Adrenal gland (tissue), 12 donors: Measurements from ENCODE around the gene ALCAM. TPM values are rescaled to one million over a fixed set of nuclear protein-coding genes. Genes with fewer than 3 reads are reported as not detected.

Source experiments
- DNase-seq, 7 donors: peaks; one replicate each; pipeline ENCODE4 v3.0.0-alpha.2; 2019 to 2020
- H3K27ac ChIP-seq, 5 donors: fragments of 200-600 bp; sonication (generic) in 4 of 5; 1 replicate in 3 of 5; 2 replicates in 2 of 5; pipeline versions ENCODE4 v1.5.1 to v1.8.0; 2016 to 2020; ENCODE audit warnings: mild to moderate bottlenecking in 1 of 5
- H3K27me3 ChIP-seq: fragments of 200-600 bp; 2 replicates; pipeline ENCODE4 v1.8.0; 2021
- H3K36me3 ChIP-seq, 2 donors: fragments of 200-600 bp; replicated peaks in 1 of 2; 1 replicate in 1 of 2; 2 replicates in 1 of 2; pipeline versions ENCODE4 v1.5.1 to v1.8.0; 2018 to 2022
- H3K4me1 ChIP-seq, 2 donors: fragments of 200-600 bp; replicated peaks in 1 of 2; 1 replicate in 1 of 2; 2 replicates in 1 of 2; pipeline versions ENCODE4 v1.5.1 to v1.8.0; 2018 to 2021
- H3K4me3 ChIP-seq, 4 donors: fragments of 200-600 bp; sonication (generic) in 3 of 4; one replicate each; pipeline ENCODE4 v1.5.1; 2016 to 2018
- H3K9me3 ChIP-seq, 3 donors: fragments of 200-600 bp; sonication (generic) in 1 of 3; replicated peaks in 1 of 3; 1 replicate in 2 of 3; 2 replicates in 1 of 3; pipeline versions ENCODE4 v1.5.1 to v1.8.0; 2016 to 2021
- POLR2A ChIP-seq, 2 donors: fragments of 450-650 bp; IDR thresholded peaks; one replicate each; pipeline ENCODE4 v1.6.1; 2017; ENCODE audit warnings: antibody characterized with exemption in 2 of 2, mild to moderate bottlenecking in 2 of 2, moderate library complexity in 1 of 2
- WGBS, 4 donors: extraction: QIAGEN DNeasy Blood & Tissue Kit in 2 of 4; methylation state at CpG; one replicate each; pipeline versions ENCODE4 v1.1.5 to v1.1.7; 2013 to 2017; 5-methylcytosine and 5-hydroxymethylcytosine counted together
- intact Hi-C, 2 donors: fragments of 100-400 bp; cut with DNase I; formaldehyde crosslinking; loops; one replicate each; pipeline versions ENCODE4 v1.14.1 to v1.15.0; 2022 to 2023
- polyA plus RNA-seq, 3 donors: library from polyadenylated mRNA; stranded (reverse); fragments of 200-250 nt in 2 of 3; fragments of 350-450 nt in 1 of 3; fragmentation: Illumina TruSeq in 1 of 3; extraction: RNeasy Lipid Tissue Mini Kit (QIAGEN cat#74804) in 1 of 3; gene quantifications; one replicate each; pipeline ENCODE4 v1.2.3, GENCODE V29; 2013 to 2014
- total RNA-seq, 9 donors: library from RNA; depleted of rRNA in 4 of 9; stranded (reverse); fragments of >200 nt in 4 of 9; fragments of 120-200 nt in 1 of 9; fragmentation: NEBNext Ultra II Directional in 1 of 9; extraction: Animal tissue kit (Norgen Biotek cat#: 25700) in 1 of 9; gene quantifications; one replicate each; pipeline versions ENCODE4 v1.1.0 to v1.2.4, GENCODE V29; 2013 to 2023
- TF ChIP-seq, protein P1 (sequence below), 6 experiments: fragments of 450-650 bp in 4 of 6; fragments of 200-600 bp in 2 of 6; sonication (generic) in 1 of 6; IDR thresholded peaks; 1 replicate in 5 of 6; 2 replicates in 1 of 6; pipeline versions ENCODE4 v1.5.1 to v1.8.0; 2016 to 2021; ENCODE audit warnings: antibody characterized with exemption in 6 of 6, mild to moderate bottlenecking in 2 of 6, moderate library complexity in 1 of 6
- donor health status: healthy with polysubstance abuse.
- donor health status: Bipolar disorder and iron deficiency.
- donor health status: DM: yes; HTN: yes; CAD: no.
- donor health status: DM: no; HTN: no; CAD: no.
- donor health status: DM: no; HTN: no; CAD: no.
- donor health status: DM: yes; HTN: yes; CAD: no.

Gene ALCAM
- total and polyA plus RNA-seq, 12 donors: 9.1 to 64.1 (median 23.9) TPM

DNA sequence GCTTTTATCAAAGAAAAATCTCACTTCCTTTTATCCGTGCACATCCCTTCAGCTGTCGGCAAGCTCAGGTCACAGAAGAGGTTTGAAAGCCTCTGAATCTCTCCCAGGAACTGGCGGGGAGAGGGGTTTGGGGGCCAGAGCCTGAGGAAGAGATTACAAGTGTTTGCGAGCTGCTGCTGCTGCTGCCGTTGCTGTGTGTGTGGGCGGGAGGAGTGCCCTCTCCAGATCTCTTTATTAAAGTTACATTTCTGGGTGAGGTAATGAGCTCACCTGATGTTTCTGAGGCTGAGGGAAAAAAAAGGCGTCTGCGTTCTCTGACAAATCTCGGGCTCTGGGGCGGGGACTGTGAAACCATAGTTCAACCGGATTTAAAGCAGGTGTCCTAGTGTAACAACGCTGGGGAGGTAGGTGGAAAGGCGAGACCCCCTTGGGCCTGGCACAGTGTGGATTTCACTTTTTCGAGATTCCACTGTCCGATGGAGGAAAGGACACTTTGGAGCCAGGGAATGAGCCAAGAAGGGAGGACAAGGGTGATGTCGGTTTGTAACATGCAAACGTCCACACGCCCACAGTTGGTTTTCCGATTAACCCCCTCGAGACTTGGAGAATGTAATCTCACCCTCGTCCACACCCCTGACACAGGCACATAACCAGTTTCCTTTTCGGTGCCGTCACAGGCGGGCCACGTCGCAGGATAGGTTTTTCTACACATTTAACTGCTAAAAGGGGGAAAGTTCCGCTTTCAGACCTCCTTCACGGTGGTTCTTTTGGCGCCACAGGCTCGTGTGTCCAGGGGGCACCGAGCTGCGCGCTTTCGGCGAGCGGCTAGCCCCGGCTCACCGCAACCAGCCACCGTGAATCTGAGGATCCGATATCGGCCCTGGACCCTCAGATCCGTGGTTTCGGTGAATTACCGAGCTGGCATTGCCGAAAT is 2.1 kb downstream of the ALCAM start:
- Histone ChIP-seq H3K4me1 (peaks cover 9 to 15% of the 10 kb centered on the region in 2 donors), H3K27ac (peak overlapping the region; percentile 40 to 87 (median 85)), H3K9me3 (no peaks in the 10 kb centered on the region), H3K36me3 (no peaks in the 10 kb centered on the region), H3K27me3 (no peaks in the 10 kb centered on the region), H3K4me3 (peak overlapping the region; percentile 37 to 83 (median 67))
- DNase-seq: peak; percentile 35 to 76 (median 48)
- intact Hi-C loops: no loop called here
- TF ChIP-seq, protein P1, sequence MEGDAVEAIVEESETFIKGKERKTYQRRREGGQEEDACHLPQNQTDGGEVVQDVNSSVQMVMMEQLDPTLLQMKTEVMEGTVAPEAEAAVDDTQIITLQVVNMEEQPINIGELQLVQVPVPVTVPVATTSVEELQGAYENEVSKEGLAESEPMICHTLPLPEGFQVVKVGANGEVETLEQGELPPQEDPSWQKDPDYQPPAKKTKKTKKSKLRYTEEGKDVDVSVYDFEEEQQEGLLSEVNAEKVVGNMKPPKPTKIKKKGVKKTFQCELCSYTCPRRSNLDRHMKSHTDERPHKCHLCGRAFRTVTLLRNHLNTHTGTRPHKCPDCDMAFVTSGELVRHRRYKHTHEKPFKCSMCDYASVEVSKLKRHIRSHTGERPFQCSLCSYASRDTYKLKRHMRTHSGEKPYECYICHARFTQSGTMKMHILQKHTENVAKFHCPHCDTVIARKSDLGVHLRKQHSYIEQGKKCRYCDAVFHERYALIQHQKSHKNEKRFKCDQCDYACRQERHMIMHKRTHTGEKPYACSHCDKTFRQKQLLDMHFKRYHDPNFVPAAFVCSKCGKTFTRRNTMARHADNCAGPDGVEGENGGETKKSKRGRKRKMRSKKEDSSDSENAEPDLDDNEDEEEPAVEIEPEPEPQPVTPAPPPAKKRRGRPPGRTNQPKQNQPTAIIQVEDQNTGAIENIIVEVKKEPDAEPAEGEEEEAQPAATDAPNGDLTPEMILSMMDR (IDR thresholded peaks at IDR 0.05): no peak
- peak in 1 of 2 donors; percentile 46 for TF ChIP-seq POLR2A (IDR thresholded peaks at IDR 0.05)
- 0 to 1% (median 1%) methylated on average over 27 to 45 of the region's 45 CpGs for WGBS, 4 donors

DNA sequence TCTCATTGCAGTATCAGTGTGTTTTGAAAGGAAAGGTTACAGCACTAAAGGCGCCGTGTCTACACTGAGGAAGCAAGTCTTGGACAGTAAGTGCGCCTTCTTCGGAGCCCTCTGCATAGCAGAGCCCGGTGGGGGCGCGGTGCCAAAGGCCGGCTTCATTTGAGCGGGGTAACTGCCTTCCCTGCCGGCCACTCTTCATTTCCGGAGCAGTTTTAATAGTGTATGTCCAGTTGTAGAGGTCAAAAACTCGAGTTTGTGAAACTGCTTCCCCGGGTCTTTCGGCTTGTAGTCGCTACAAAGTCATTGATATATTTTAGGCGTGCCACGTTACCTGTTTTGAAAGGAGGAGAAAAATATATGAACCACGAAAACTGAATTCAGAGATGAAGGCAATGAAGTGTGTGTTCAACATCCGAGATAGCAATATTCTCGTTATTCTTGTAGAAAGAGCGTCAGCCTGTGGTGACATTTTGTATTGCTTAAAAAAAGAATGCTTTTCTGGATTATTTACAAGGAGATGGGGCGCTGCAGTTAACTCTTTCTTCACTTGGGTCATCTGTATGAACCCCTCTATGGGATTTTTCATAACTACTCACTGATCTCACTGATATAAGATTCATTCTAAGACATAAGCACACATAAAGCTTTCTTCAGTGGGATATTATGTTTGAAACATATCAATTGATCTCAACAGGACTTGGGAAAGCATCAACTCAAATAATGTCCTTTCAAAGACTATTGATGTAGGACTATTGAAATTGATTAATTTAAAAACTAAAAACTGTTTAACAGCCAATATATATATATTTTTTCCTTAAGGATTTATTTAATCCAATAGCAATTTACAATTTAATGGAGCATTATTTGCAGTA is 3.0 kb downstream of the ALCAM start:
- peak; percentile 66 to 85 (median 79) for DNase-seq
- WGBS, 4 donors: 0 to 1% (median 0%) methylated on average over 21 to 22 of the region's 22 CpGs
- H3K4me3 ChIP-seq: peak overlapping the region; percentile 37 to 83 (median 67)
- H3K27me3 ChIP-seq: no peaks in the 10 kb centered on the region
- H3K4me1 ChIP-seq: peaks cover 9 to 15% of the 10 kb centered on the region in 2 donors
- no peaks in the 10 kb centered on the region for H3K36me3 ChIP-seq
- no peak for TF ChIP-seq POLR2A (IDR thresholded peaks at IDR 0.05)
- TF ChIP-seq, protein P1 (IDR thresholded peaks at IDR 0.05): peak; percentile 50 to 80 (median 72)
- H3K27ac ChIP-seq: peak overlapping the region in 4 of 5 donors; percentile 60 to 87 (median 86)
- intact Hi-C loops: loop anchor here in 1 of 2 donors (10.0 kb wide), 1 partner anchor 145 kb away; no protein-coding TSS in a partner anchor
- no peaks in the 10 kb centered on the region for H3K9me3 ChIP-seq

GRCh38 chr3:105373383-105373782 is 6.7 kb downstream of the ALCAM start:
- peaks cover 0 to 6% of the 10 kb centered on the region in 2 donors for H3K4me1 ChIP-seq
- no peaks in the 10 kb centered on the region for H3K9me3 ChIP-seq
- H3K27ac ChIP-seq: no peak overlapping the region
- intact Hi-C loops: loop anchor here in 1 of 2 donors (10.0 kb wide), 1 partner anchor 141 kb away; no protein-coding TSS in a partner anchor
- H3K4me3 ChIP-seq: no peak overlapping the region
- H3K36me3 ChIP-seq: no peaks in the 10 kb centered on the region
- no peaks in the 10 kb centered on the region for H3K27me3 ChIP-seq
- no peak for DNase-seq
- no peak for TF ChIP-seq POLR2A (IDR thresholded peaks at IDR 0.05)
- TF ChIP-seq, protein P1 (IDR thresholded peaks at IDR 0.05): no peak
